ENCODE measurements around the gene CPHXL.

Gene CPHXL

GRCh38 chr16:75746359-75746758, 20.1 kb upstream of the CPHXL start:
- no peaks in the 10 kb centered on the region for H3K4me1 ChIP-seq (ENCODE audit: control insufficient read depth, insufficient read depth, low read length)
- H3K9me3 ChIP-seq (ENCODE audit: control insufficient read depth, insufficient read depth, low read length): peaks cover 2% of the 10 kb centered on the region
- no peak overlapping the region for H3K27ac ChIP-seq (ENCODE audit: low read length)
- WGBS (ENCODE audit: insufficient coverage, insufficient read length): no CpG with 5 or more reads among the region's 3 CpGs
- no peak overlapping the region for H3K4me3 ChIP-seq (ENCODE audit: low read length)
- no peaks in the 10 kb centered on the region for H3K27me3 ChIP-seq (ENCODE audit: control insufficient read depth, insufficient read depth, low read length)
- H3K36me3 ChIP-seq (ENCODE audit: control insufficient read depth, insufficient read depth, low read length): no peaks in the 10 kb centered on the region
- no peak for DNase-seq (ENCODE audit: low read depth, low spot score)

- Histone ChIP-seq H3K27me3 (ENCODE audit: control insufficient read depth, insufficient read depth, low read length) (no peaks in the 10 kb centered on the region), H3K4me3 (ENCODE audit: low read length) (no peak overlapping the region), H3K4me1 (ENCODE audit: control insufficient read depth, insufficient read depth, low read length) (no peaks in the 10 kb centered on the region), H3K9me3 (ENCODE audit: control insufficient read depth, insufficient read depth, low read length) (peaks cover 2% of the 10 kb centered on the region), H3K36me3 (ENCODE audit: control insufficient read depth, insufficient read depth, low read length) (no peaks in the 10 kb centered on the region), H3K27ac (ENCODE audit: low read length) (no peak overlapping the region)
- no peak for DNase-seq (ENCODE audit: low read depth, low spot score)
- WGBS (ENCODE audit: insufficient coverage, insufficient read length): no CpG with 5 or more reads among the region's 1 CpG
These were observed 19.5 kb upstream of the CPHXL start for GRCh38 chr16:75745823-75746222.

- Histone ChIP-seq H3K27ac (ENCODE audit: low read length) (no peak overlapping the region), H3K4me3 (ENCODE audit: low read length) (no peak overlapping the region), H3K36me3 (ENCODE audit: control insufficient read depth, insufficient read depth, low read length) (no peaks in the 10 kb centered on the region), H3K27me3 (ENCODE audit: control insufficient read depth, insufficient read depth, low read length) (no peaks in the 10 kb centered on the region), H3K4me1 (ENCODE audit: control insufficient read depth, insufficient read depth, low read length) (no peaks in the 10 kb centered on the region), H3K9me3 (ENCODE audit: control insufficient read depth, insufficient read depth, low read length) (peaks cover 2% of the 10 kb centered on the region)
- no peak for DNase-seq (ENCODE audit: low read depth, low spot score)
- no CpG with 5 or more reads among the region's 1 CpG for WGBS (ENCODE audit: insufficient coverage, insufficient read length)
These were observed 19.0 kb upstream of the CPHXL start for GRCh38 chr16:75745242-75745641.

GRCh38 chr16:75742424-75743047, 16.2 kb upstream of the CPHXL start:
- H3K4me3 ChIP-seq (ENCODE audit: low read length): no peak overlapping the region
- no peaks in the 10 kb centered on the region for H3K27me3 ChIP-seq (ENCODE audit: control insufficient read depth, insufficient read depth, low read length)
- H3K36me3 ChIP-seq (ENCODE audit: control insufficient read depth, insufficient read depth, low read length): no peaks in the 10 kb centered on the region
- H3K4me1 ChIP-seq (ENCODE audit: control insufficient read depth, insufficient read depth, low read length): no peaks in the 10 kb centered on the region
- no CpG with 5 or more reads among the region's 1 CpG for WGBS (ENCODE audit: insufficient coverage, insufficient read length)
- peaks cover 2% of the 10 kb centered on the region for H3K9me3 ChIP-seq (ENCODE audit: control insufficient read depth, insufficient read depth, low read length)
- no peak overlapping the region for H3K27ac ChIP-seq (ENCODE audit: low read length)
- no peak for DNase-seq (ENCODE audit: low read depth, low spot score)

GRCh38 chr16:75733305-75734211, 7.3 kb upstream of the CPHXL start:
- Histone ChIP-seq H3K4me1 (ENCODE audit: control insufficient read depth, insufficient read depth, low read length) (no peaks in the 10 kb centered on the region), H3K27ac (ENCODE audit: low read length) (no peak overlapping the region), H3K4me3 (ENCODE audit: low read length) (no peak overlapping the region), H3K27me3 (ENCODE audit: control insufficient read depth, insufficient read depth, low read length) (no peaks in the 10 kb centered on the region), H3K36me3 (ENCODE audit: control insufficient read depth, insufficient read depth, low read length) (no peaks in the 10 kb centered on the region), H3K9me3 (ENCODE audit: control insufficient read depth, insufficient read depth, low read length) (no peaks in the 10 kb centered on the region)
- no peak for DNase-seq (ENCODE audit: low read depth, low spot score)
- no CpG with 5 or more reads among the region's 6 CpGs for WGBS (ENCODE audit: insufficient coverage, insufficient read length)

- Histone ChIP-seq H3K4me3 (ENCODE audit: low read length) (no peak overlapping the region), H3K27me3 (ENCODE audit: control insufficient read depth, insufficient read depth, low read length) (no peaks in the 10 kb centered on the region), H3K9me3 (ENCODE audit: control insufficient read depth, insufficient read depth, low read length) (no peaks in the 10 kb centered on the region), H3K4me1 (ENCODE audit: control insufficient read depth, insufficient read depth, low read length) (no peaks in the 10 kb centered on the region), H3K27ac (ENCODE audit: low read length) (no peak overlapping the region), H3K36me3 (ENCODE audit: control insufficient read depth, insufficient read depth, low read length) (no peaks in the 10 kb centered on the region)
- DNase-seq (ENCODE audit: low read depth, low spot score): no peak
- WGBS (ENCODE audit: insufficient coverage, insufficient read length): no CpG with 5 or more reads among the region's 2 CpGs
These were observed 6.6 kb upstream of the CPHXL start for GRCh38 chr16:75732871-75733270.

GRCh38 chr16:75727221-75727620, 931 bp upstream of the CPHXL start:
- Histone ChIP-seq H3K27ac (ENCODE audit: low read length) (no peak overlapping the region), H3K27me3 (ENCODE audit: control insufficient read depth, insufficient read depth, low read length) (no peaks in the 10 kb centered on the region), H3K4me3 (ENCODE audit: low read length) (no peak overlapping the region), H3K36me3 (ENCODE audit: control insufficient read depth, insufficient read depth, low read length) (no peaks in the 10 kb centered on the region), H3K9me3 (ENCODE audit: control insufficient read depth, insufficient read depth, low read length) (no peaks in the 10 kb centered on the region), H3K4me1 (ENCODE audit: control insufficient read depth, insufficient read depth, low read length) (no peaks in the 10 kb centered on the region)
- DNase-seq (ENCODE audit: low read depth, low spot score): no peak
- no CpG with 5 or more reads among the region's 3 CpGs for WGBS (ENCODE audit: insufficient coverage, insufficient read length)

- H3K27ac ChIP-seq (ENCODE audit: low read length): no peak overlapping the region
- no peaks in the 10 kb centered on the region; the same call in 1 of the 2 replicates for H3K9me3 ChIP-seq (ENCODE audit: control insufficient read depth, insufficient read depth, low read length)
- H3K27me3 ChIP-seq (ENCODE audit: control insufficient read depth, insufficient read depth, low read length): no peaks in the 10 kb centered on the region
- no peaks in the 10 kb centered on the region for H3K36me3 ChIP-seq (ENCODE audit: control insufficient read depth, insufficient read depth, low read length)
- no peak overlapping the region for H3K4me3 ChIP-seq (ENCODE audit: low read length)
- WGBS (ENCODE audit: insufficient coverage, insufficient read length): no CpG with 5 or more reads among the region's 4 CpGs
- no peaks in the 10 kb centered on the region for H3K4me1 ChIP-seq (ENCODE audit: control insufficient read depth, insufficient read depth, low read length)
- no peak for DNase-seq (ENCODE audit: low read depth, low spot score)
These were observed 7.8 kb downstream of the CPHXL start for GRCh38 chr16:75718452-75718851.

- no peaks in the 10 kb centered on the region for H3K4me1 ChIP-seq (ENCODE audit: control insufficient read depth, insufficient read depth, low read length)
- H3K36me3 ChIP-seq (ENCODE audit: control insufficient read depth, insufficient read depth, low read length): no peaks in the 10 kb centered on the region
- H3K9me3 ChIP-seq (ENCODE audit: control insufficient read depth, insufficient read depth, low read length): peaks cover under 1% of the 10 kb centered on the region
- no peak overlapping the region for H3K27ac ChIP-seq (ENCODE audit: low read length)
- no peak overlapping the region for H3K4me3 ChIP-seq (ENCODE audit: low read length)
- no peak for DNase-seq (ENCODE audit: low read depth, low spot score)
- H3K27me3 ChIP-seq (ENCODE audit: control insufficient read depth, insufficient read depth, low read length): no peaks in the 10 kb centered on the region
These were observed 11.6 kb downstream of the CPHXL start for GRCh38 chr16:75714661-75715060.

- peaks cover 2% of the 10 kb centered on the region for H3K9me3 ChIP-seq (ENCODE audit: control insufficient read depth, insufficient read depth, low read length)
- no peaks in the 10 kb centered on the region for H3K36me3 ChIP-seq (ENCODE audit: control insufficient read depth, insufficient read depth, low read length)
- no peak overlapping the region for H3K4me3 ChIP-seq (ENCODE audit: low read length)
- DNase-seq (ENCODE audit: low read depth, low spot score): no peak
- H3K4me1 ChIP-seq (ENCODE audit: control insufficient read depth, insufficient read depth, low read length): no peaks in the 10 kb centered on the region
- no peaks in the 10 kb centered on the region for H3K27me3 ChIP-seq (ENCODE audit: control insufficient read depth, insufficient read depth, low read length)
- H3K27ac ChIP-seq (ENCODE audit: low read length): no peak overlapping the region
- WGBS (ENCODE audit: insufficient coverage, insufficient read length): no CpG with 5 or more reads among the region's 2 CpGs
These were observed 15.9 kb downstream of the CPHXL start for GRCh38 chr16:75710344-75710743.

All from iPS DF 6.9 (cell line).